SK-N-DZ (cell line): ENCODE measurements around the gene MEG3.

Experiments used
- DNase-seq: peaks from one replicate; pipeline ENCODE4 v3.0.0-alpha.2; 2015; ENCODE audit warnings: low spot score

The MEG3 gene

GRCh38 chr14:100895411-100895810 is 69.5 kb downstream of the MEG3 start:
- DNase-seq = no peak

GRCh38 chr14:100896369-100897060 is 70.6 kb downstream of the MEG3 start:
- no peak for DNase-seq

DNA sequence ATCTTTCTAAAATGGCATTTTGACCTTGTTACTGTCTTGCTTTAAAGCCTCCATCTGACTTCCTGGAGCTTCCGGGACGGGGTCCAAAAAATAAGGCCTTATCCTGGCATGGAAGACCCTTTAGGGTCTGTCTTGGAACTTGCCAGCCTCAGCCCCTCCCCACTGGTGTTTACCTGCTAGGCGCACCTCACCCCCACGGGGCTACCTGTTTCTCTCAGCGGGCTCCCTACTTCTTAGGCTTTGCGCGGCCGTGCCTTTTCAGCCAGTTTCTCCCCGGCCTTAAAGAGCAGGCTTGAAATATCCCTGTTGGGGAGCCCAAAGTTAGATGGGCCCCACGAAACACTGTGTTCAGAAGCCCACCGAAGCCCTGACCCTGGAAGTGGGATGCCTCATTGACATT is 72.5 kb downstream of the MEG3 start:
- no peak for DNase-seq

DNA sequence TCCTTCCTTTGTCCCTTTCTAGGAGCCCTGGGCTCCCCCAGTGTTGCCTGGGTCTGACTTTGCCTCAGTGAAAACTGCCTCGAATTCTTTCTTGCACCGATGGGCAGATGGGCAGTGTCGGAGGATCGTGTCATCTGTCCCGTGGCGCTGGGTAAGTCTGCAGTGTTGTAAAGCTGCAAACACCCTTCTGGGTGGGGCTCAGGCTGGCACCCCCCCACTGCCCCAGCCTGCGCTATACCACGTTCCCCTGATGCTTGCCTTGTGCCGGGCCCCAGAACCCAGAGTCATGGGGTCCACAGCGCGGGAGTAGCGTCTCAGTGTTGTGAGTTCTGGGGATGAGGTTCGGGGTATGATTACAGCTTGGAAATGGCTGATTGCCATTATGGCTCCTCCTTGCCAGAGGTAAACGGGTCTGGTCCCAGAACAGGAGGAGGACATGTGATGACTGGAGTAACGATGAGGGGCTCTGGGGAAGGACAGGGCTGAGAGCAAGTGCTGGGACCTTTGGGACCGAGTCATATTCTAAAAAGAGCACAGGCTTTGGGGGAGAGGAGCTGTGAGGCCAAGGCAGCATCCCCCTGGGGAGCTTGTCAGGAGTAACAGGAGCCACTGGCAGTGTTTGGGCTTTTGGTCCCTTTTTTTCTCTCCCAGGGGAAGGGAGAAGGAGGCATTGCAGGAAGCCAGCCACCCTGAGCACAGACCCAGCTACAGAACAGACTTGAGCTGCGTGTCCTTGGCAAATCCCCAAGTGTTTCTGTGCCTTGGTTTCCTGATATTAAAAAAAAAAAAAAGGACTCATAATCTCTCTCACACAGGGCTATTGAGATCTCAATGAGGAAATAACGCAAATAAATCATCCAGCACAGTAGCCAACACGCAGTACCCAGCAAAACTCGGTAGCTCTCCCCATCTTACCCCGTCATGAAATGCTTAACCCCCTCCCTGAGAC is 73.3 kb downstream of the MEG3 start:
- DNase-seq = no peak

DNA sequence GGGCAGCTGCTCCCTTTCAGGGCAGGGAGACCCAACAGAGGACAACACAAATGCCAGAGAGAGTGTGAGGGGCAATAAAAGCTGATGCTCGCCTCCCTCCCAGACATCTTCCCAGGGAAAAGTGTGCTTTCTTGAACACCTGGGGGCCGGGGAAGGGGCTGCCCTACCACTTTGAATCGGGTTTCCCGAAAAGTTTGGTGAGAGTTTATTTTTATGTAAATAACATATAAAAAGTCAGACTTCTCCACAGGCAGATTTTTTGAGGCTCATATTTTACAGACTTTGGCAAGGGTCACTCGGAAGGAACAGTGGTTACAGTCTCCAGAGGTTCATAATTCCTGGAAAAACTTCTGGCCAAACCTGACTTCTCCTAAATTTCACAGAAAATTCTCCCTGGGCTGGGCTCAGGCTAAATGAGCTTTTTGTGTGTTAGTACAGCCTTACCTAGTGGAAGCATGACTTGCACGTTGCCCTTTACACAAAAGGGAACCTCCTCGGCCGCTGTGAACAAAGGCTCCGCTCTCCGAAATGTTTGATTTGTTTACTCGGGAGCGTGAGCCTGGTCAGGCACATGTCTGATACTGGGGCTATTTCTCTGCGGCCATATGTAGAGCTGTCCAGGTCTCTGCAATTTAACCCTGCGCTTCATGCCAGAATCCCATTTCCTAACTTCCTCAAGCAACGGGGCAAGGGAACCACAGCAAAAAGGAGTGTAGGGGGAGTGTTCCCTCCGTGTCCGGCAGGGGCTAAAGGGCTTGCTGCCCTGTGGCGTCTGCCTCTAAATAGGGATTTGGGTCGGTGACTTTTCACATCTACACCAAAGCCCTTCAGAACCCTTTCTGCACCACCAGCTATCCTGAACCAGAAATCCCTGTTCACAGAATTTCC is 74.2 kb downstream of the MEG3 start:
- DNase-seq = no peak

GRCh38 chr14:100900837-100901390 is 75.0 kb downstream of the MEG3 start:
- no peak for DNase-seq

GRCh38 chr14:100901391-100902183 is 75.7 kb downstream of the MEG3 start:
- DNase-seq = no peak

DNA sequence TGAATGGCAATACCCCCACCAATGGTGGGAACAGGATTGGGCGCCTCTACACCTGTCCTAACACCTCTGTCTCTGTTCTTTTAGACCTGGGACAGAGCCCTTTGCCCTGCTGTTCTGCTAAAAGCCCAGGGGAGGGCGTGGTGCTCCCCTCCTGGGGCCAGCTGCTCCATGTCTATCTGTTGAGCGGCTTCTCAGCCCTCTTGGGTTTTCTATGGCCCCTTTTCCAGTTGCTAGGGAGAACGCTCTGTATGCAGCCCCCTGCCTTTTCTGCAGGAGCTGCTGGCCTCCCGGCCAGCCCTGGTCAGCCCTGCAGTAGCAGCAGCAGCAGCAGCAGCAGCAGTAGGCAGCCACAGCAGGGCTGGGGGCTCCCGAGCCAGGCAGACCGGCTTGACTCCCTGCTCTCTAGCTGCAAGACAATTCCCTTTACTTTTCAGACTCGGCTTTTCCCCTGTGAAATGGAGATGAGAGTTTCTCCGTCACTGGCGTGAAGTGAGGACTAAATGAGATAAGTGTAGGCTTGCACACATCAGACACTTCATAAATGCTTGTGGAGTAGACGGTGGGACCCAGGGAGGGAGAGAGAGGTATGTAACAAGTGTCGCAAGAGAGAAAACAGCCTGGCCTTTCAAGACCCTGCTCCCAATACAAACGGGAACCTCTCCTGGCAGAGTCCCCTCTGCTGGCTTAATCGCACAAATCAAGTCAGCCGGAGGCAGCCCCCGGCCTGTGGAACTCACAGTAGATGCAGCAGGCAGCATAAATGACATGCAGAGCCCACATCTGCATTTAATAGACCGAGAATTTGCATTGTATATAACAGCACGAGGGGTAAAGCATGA is 76.6 kb downstream of the MEG3 start:
- no peak for DNase-seq

DNA sequence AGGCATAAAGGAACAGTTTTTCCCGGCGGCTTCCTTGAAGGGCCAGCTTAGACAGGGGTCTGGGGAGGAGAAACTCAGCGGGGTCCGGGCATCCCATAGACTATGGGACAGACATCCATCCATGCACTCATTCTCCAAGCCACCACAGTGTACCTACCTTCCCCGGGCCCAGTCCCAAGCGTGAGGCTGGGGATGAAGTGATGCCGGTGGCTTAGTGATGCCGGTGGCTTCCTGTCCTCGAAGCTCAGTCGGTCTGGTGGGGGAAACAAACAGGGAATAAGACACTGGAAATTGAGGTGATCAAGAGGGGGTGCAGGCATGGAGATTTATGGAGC is 77.2 kb downstream of the MEG3 start:
- no peak for DNase-seq

- DNase-seq = no peak
Measured at GRCh38 chr14:100903672-100904185, 77.8 kb downstream of the MEG3 start, which contains the start of gene RTL1. Gene RTL1 (minus strand): TSS chr14:100903722. CDS start chr14:100884788, 18,934 bp downstream.

GRCh38 chr14:100904307-100905087 is 78.6 kb downstream of the MEG3 start:
- no peak for DNase-seq

- DNase-seq = no peak
Measured at GRCh38 chr14:100905166-100905565, 79.2 kb downstream of the MEG3 start.

DNA sequence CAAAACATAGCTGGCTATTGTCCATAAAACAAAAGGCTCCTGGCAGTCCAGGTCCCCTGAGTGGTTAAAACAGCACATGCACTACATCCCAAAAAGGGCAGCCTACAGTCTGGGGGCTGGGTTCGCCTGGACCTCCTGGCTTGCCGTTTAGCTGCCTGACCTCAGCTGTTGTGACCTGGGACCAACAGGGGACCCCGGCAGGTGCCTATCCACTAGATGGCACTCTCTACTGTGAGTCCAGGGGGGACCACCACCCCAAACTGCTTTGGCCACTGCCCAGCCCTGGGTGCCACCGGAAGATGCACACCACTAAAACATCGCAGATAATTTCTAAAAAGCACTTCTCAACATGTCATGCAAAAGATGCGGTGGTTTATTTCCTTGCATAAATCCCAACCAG is 80.5 kb downstream of the MEG3 start:
- no peak for DNase-seq

- no peak for DNase-seq
Measured at GRCh38 chr14:100907240-100907639, 81.3 kb downstream of the MEG3 start.

DNA sequence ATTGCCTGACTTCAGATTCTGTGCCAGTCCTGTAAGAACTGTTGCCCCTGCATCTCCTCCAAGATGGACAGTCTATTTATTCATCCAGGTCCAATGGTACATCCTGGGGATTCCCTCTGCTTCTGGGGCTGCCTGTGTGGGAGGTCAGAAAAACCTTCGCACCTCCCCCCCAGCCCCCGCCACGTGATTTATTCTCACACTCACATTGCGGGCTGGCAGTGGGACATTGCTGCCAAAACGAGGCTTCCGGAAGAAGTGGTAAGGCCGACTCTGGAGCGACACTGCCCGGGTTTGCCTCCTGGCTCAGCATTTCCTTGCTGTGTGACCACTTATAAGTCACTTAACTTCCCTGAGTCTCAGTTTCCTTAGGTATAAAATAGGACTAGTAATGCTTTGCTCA is 83.5 kb downstream of the MEG3 start:
- DNase-seq = no peak
